A549 (cell line): Measurements from ENCODE around the gene SLC38A3. TPM values are rescaled to one million over a fixed set of nuclear protein-coding genes. Genes with fewer than 3 reads are reported as not detected.

Source experiments
- ATAC-seq, 2 experiments: fragments of 200-7000 bp in 1 of 2; fragments of >200 bp in 1 of 2; cut with Nextera tagmentation in 1 of 2; cut with Tn5 transposase in 1 of 2; 3 replicates each; pipeline versions ENCODE4 v1.8.0 to v1.9.1; 2018 to 2020; ENCODE audit warnings: mild to moderate bottlenecking in 1 of 2, moderate library complexity in 1 of 2
- CTCF ChIA-PET: fragments of 300-600 bp; sonication (Branson Sonifier 250); formaldehyde crosslinking; extraction: SDS; loops from one replicate; lab custom pipeline; 2021; ENCODE audit warnings: antibody characterized with exemption, inconsistent platforms; lab: Yijun Ruan, JAX
- POLR2A ChIA-PET: fragments of 350-600 bp; formaldehyde crosslinking; extraction: SDS; loops from one replicate; lab custom pipeline; 2021; ENCODE audit warnings: antibody characterized with exemption, inconsistent platforms; lab: Yijun Ruan, JAX
- DNase-seq, 2 experiments: peaks; one replicate each; pipeline versions ENCODE4 v3.0.0 to v3.0.0-alpha.2; 2011 to 2016; ENCODE audit warnings: low read depth in 1 of 2, low spot score in 1 of 2
- FAIRE-seq: peaks from 2 replicates; lab custom pipeline; 2011; peaks lifted over from hg19 to GRCh38; lab: Jason Lieb, UNC
- H3K27ac ChIP-seq, 2 experiments: fragments of >200 bp; sonication (Bioruptor Twin); formaldehyde crosslinking; 3 replicates each; pipeline ENCODE4 v1.5.1; 2016 to 2017
- H3K4me1 ChIP-seq: fragments of >200 bp; sonication (Bioruptor Twin); formaldehyde crosslinking; 3 replicates; pipeline ENCODE4 v1.6.1; 2016
- H3K4me2 ChIP-seq: fragments of >200 bp; sonication (Bioruptor Twin); formaldehyde crosslinking; 3 replicates; pipeline ENCODE4 v1.6.1; 2016
- H3K4me3 ChIP-seq: fragments of >200 bp; sonication (Bioruptor Twin); formaldehyde crosslinking; 3 replicates; pipeline ENCODE4 v1.5.1; 2016
- H3K9me3 ChIP-seq: fragments of >200 bp; sonication (Bioruptor Twin); formaldehyde crosslinking; 3 replicates; pipeline ENCODE4 v1.6.1; 2016
- BHLHE40 ChIP-seq: IDR thresholded peaks from 2 replicates; pipeline ENCODE4 v1.6.1; 2012; ENCODE audit warnings: low read depth, low read length, inconsistent platforms
- EP300 ChIP-seq, 2 experiments: fragments of >200 bp; sonication (Bioruptor Twin); formaldehyde crosslinking; IDR thresholded peaks; 2 replicates in 1 of 2; 3 replicates in 1 of 2; pipeline ENCODE4 v1.6.1; 2016 to 2017
- ESRRA ChIP-seq: fragments of 150-350 bp; IDR thresholded peaks from 2 replicates; pipeline ENCODE4 v1.6.1; 2014; ENCODE audit warnings: mild to moderate bottlenecking, low read length, borderline replicate concordance
- FOSB ChIP-seq: fragments of 250-450 bp; sonication (Bioruptor Pico); IDR thresholded peaks from 2 replicates; pipeline ENCODE4 v1.5.0; 2020; ENCODE audit warnings: mild to moderate bottlenecking, moderate library complexity
- FOXS1 ChIP-seq: fragments of 250-450 bp; sonication (Bioruptor Pico); IDR thresholded peaks from 2 replicates; pipeline ENCODE4 v1.5.0; 2020; ENCODE audit warnings: mild to moderate bottlenecking, moderate library complexity
- HDAC2 ChIP-seq: fragments of 200-600 bp; sonication (generic); IDR thresholded peaks from 2 replicates; pipeline ENCODE4 v1.6.1; 2016
- HOXB5 ChIP-seq: fragments of 250-450 bp; sonication (Bioruptor Pico); IDR thresholded peaks from 2 replicates; pipeline ENCODE4 v1.5.0; 2020; ENCODE audit warnings: mild to moderate bottlenecking, moderate library complexity
- KDM1A ChIP-seq: fragments of 200-600 bp; sonication (generic); IDR thresholded peaks from 2 replicates; pipeline ENCODE4 v1.6.1; 2016; ENCODE audit warnings: low read depth, mild to moderate bottlenecking
- KDM5A ChIP-seq: fragments of 200-600 bp; sonication (generic); IDR thresholded peaks from 2 replicates; pipeline ENCODE4 v1.6.1; 2016; ENCODE audit warnings: antibody characterized with exemption, mild to moderate bottlenecking
- MAFK ChIP-seq: fragments of 450-650 bp; IDR thresholded peaks from 2 replicates; pipeline ENCODE4 v1.6.1; 2014; ENCODE audit not compliant: partially characterized antibody
- MYC ChIP-seq: IDR thresholded peaks from 2 replicates; pipeline ENCODE4 v1.6.1; 2012; ENCODE audit warnings: mild to moderate bottlenecking, inconsistent platforms, low read length, improper control_type of control experiment, borderline replicate concordance
- NFE2L2 ChIP-seq: fragments of 150-350 bp; conservative IDR thresholded peaks from 2 replicates; pipeline ENCODE4 v1.6.1; 2014; ENCODE audit warnings: low read length
- RCOR1 ChIP-seq: fragments of 150-350 bp; IDR thresholded peaks from 2 replicates; pipeline ENCODE4 v1.6.1; 2014; ENCODE audit warnings: antibody characterized with exemption, low read length, low read depth
- RNF2 ChIP-seq: fragments of 200-600 bp; sonication (generic); IDR thresholded peaks from 2 replicates; pipeline ENCODE4 v1.6.1; 2016; ENCODE audit warnings: low read depth, mild to moderate bottlenecking, antibody characterized with exemption, moderate library complexity, borderline replicate concordance
- TFCP2L1 ChIP-seq: fragments of 250-450 bp; sonication (Bioruptor Pico); IDR thresholded peaks from 2 replicates; pipeline ENCODE4 v1.5.0; 2021; ENCODE audit warnings: mild to moderate bottlenecking
- TP53 ChIP-seq: fragments of 250-450 bp; sonication (Bioruptor Pico); IDR thresholded peaks from 2 replicates; pipeline ENCODE4 v1.5.0; 2021; ENCODE audit warnings: mild to moderate bottlenecking, moderate library complexity
- ZSCAN20 ChIP-seq: fragments of 250-450 bp; sonication (Bioruptor Pico); IDR thresholded peaks from 2 replicates; pipeline ENCODE4 v1.8.0; 2022; ENCODE audit warnings: mild to moderate bottlenecking, moderate library complexity
- WGBS: methylation state at CpG from one replicate; pipeline ENCODE4 v1.1.6; 2017; ENCODE audit errors: missing lambda C conversion rate; 5-methylcytosine and 5-hydroxymethylcytosine counted together
- polyA plus RNA-seq, 4 experiments: library from polyadenylated mRNA; depleted of rRNA in 3 of 4; stranded (reverse); fragments of >200 nt; fragmentation: RNase III in 1 of 4; extraction: RNeasy Plus Mini Kit Qiagen cat#74134 plus additional on column Dnase treatment in 1 of 4; gene quantifications; 2 replicates in 3 of 4; 3 replicates in 1 of 4; pipeline ENCODE4 v1.2.3, GENCODE V29; 2011 to 2017
- TF ChIP-seq, protein P1 (sequence below): fragments of >200 bp; sonication (Bioruptor Twin); formaldehyde crosslinking; IDR thresholded peaks from 3 replicates; pipeline ENCODE4 v1.5.1; 2016
- TF ChIP-seq, protein P2 (sequence below): fragments of 250-450 bp; sonication (Bioruptor Pico); IDR thresholded peaks from 2 replicates; pipeline ENCODE4 v1.5.0; 2021; ENCODE audit warnings: mild to moderate bottlenecking, moderate library complexity, borderline replicate concordance
- TF ChIP-seq, protein P3 (sequence below): fragments of 200-600 bp; sonication (generic); IDR thresholded peaks from 2 replicates; pipeline ENCODE4 v1.6.1; 2016; ENCODE audit warnings: antibody characterized with exemption, mild to moderate bottlenecking, moderate library complexity

SLC38A3 gene
- polyA plus RNA-seq, 2 of the 4 experiments (the other 2 are of a cell fraction), result 0.05 TPM; not detected in 1

DNA sequence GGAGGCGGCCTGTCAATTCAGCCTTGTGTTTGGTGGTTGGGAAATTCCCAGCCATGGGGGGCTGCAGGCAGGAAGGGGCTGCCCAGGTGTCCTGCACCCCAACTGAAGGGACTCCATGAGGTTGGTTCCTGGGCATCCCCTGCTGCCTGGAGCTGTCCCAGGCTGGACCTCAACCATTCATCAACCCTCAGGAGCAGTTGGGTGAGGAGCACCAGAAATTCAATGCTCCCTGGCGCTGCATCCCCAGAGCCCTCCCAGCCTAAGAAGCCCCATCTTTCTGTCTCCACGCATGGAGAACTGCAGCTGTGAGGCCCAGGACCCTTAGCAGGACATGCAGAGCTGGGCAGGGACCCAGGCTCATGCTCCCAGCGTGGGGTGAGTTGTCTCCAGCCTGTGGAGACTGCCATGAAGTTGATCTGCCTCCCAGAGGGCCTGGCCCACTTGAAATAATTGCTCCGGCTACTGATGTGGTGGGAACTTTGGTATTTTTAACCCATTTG lies 55.9 kb downstream of the SLC38A3 start:
- TF ChIP-seq KDM1A (no peak), RNF2 (no peak), KDM5A (no peak), MYC (no peak), TFCP2L1 (CRISPR knock-in tag) (no peak), HDAC2 (no peak), ESRRA (no peak), TP53 (CRISPR knock-in tag) (no peak)
- TF ChIP-seq, protein P1, sequence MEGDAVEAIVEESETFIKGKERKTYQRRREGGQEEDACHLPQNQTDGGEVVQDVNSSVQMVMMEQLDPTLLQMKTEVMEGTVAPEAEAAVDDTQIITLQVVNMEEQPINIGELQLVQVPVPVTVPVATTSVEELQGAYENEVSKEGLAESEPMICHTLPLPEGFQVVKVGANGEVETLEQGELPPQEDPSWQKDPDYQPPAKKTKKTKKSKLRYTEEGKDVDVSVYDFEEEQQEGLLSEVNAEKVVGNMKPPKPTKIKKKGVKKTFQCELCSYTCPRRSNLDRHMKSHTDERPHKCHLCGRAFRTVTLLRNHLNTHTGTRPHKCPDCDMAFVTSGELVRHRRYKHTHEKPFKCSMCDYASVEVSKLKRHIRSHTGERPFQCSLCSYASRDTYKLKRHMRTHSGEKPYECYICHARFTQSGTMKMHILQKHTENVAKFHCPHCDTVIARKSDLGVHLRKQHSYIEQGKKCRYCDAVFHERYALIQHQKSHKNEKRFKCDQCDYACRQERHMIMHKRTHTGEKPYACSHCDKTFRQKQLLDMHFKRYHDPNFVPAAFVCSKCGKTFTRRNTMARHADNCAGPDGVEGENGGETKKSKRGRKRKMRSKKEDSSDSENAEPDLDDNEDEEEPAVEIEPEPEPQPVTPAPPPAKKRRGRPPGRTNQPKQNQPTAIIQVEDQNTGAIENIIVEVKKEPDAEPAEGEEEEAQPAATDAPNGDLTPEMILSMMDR, result no peak
- TF ChIP-seq, protein P2, sequence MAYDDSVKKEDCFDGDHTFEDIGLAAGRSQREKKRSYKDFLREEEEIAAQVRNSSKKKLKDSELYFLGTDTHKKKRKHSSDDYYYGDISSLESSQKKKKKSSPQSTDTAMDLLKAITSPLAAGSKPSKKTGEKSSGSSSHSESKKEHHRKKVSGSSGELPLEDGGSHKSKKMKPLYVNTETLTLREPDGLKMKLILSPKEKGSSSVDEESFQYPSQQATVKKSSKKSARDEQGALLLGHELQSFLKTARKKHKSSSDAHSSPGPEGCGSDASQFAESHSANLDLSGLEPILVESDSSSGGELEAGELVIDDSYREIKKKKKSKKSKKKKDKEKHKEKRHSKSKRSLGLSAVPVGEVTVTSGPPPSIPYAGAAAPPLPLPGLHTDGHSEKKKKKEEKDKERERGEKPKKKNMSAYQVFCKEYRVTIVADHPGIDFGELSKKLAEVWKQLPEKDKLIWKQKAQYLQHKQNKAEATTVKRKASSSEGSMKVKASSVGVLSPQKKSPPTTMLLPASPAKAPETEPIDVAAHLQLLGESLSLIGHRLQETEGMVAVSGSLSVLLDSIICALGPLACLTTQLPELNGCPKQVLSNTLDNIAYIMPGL (CRISPR knock-in tag), result no peak
- TF ChIP-seq, protein P3, sequence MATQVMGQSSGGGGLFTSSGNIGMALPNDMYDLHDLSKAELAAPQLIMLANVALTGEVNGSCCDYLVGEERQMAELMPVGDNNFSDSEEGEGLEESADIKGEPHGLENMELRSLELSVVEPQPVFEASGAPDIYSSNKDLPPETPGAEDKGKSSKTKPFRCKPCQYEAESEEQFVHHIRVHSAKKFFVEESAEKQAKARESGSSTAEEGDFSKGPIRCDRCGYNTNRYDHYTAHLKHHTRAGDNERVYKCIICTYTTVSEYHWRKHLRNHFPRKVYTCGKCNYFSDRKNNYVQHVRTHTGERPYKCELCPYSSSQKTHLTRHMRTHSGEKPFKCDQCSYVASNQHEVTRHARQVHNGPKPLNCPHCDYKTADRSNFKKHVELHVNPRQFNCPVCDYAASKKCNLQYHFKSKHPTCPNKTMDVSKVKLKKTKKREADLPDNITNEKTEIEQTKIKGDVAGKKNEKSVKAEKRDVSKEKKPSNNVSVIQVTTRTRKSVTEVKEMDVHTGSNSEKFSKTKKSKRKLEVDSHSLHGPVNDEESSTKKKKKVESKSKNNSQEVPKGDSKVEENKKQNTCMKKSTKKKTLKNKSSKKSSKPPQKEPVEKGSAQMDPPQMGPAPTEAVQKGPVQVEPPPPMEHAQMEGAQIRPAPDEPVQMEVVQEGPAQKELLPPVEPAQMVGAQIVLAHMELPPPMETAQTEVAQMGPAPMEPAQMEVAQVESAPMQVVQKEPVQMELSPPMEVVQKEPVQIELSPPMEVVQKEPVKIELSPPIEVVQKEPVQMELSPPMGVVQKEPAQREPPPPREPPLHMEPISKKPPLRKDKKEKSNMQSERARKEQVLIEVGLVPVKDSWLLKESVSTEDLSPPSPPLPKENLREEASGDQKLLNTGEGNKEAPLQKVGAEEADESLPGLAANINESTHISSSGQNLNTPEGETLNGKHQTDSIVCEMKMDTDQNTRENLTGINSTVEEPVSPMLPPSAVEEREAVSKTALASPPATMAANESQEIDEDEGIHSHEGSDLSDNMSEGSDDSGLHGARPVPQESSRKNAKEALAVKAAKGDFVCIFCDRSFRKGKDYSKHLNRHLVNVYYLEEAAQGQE, result no peak
- H3K9me3 ChIP-seq, result no peaks in the 10 kb centered on the region
- peak overlapping the region; percentile 85 for H3K4me3 ChIP-seq
- no peak for FAIRE-seq
- peak overlapping the region; percentile 94 to 99 for H3K27ac ChIP-seq
- no peak for ATAC-seq
- 100% methylated on average over 2 of the region's 5 CpGs for WGBS
- ChIA-PET CTCF (interaction anchor here (1.0 to 8.1 kb wide), 9 partner anchors 9 to 143 kb away, joined by 3 to 67 read pairs (median 5); partner anchors contain the start of gene GNAT1), POLR2A (interaction anchor here (0.6 to 1.8 kb wide), 3 partner anchors 9 to 67 kb away, joined by 3 to 6 read pairs (median 4); partner anchors contain the start of genes HYAL3, NAA80 and TUSC2)
- no peak for DNase-seq
- peak overlapping the region; percentile 95 for H3K4me2 ChIP-seq
- peaks cover 41% of the 10 kb centered on the region for H3K4me1 ChIP-seq

DNA sequence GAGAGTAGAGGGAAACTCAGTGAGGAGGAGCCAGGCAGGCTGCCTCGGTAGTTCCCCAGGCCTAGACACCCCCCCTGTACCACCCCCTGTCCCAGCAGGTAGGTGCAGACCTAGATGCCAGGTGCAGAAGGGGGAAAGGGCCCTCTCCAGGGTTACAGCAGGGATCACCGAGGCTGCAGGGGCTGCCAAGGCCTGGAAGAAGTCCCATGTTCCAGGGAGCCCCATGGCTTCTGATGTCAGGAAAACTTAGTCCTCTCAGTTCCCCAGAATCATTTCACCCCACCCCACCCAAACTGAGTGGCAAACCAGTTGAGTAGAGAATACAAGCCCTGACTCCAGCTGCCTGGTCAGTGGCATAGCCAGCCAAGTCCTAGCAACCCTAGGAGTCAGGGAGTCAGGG lies 56.4 kb downstream of the SLC38A3 start:
- no peak for ATAC-seq
- Histone ChIP-seq H3K4me3 (no peak overlapping the region), H3K9me3 (no peaks in the 10 kb centered on the region), H3K4me2 (peak overlapping the region; percentile 95), H3K27ac (peak overlapping the region; percentile 94 to 99; a peak in 4 of 6 replicates), H3K4me1 (peaks cover 45% of the 10 kb centered on the region)
- no CpG with 5 or more reads among the region's 2 CpGs for WGBS
- TF ChIP-seq FOSB (CRISPR knock-in tag), result no peak
- no peak for TF ChIP-seq MAFK
- TF ChIP-seq BHLHE40, result no peak
- no peak for TF ChIP-seq ZSCAN20 (CRISPR knock-in tag)
- no peak for TF ChIP-seq NFE2L2
- TF ChIP-seq FOXS1 (CRISPR knock-in tag), result no peak
- TF ChIP-seq HOXB5, result no peak
- TF ChIP-seq EP300 (IDR thresholded peaks at IDR 0.05), result no peak
- TF ChIP-seq, protein P3, result no peak
- TF ChIP-seq, protein P2 (CRISPR knock-in tag), result no peak
- TF ChIP-seq RCOR1, result no peak
- ChIA-PET CTCF (interaction anchor here (1.0 to 8.1 kb wide), 6 partner anchors 13 to 144 kb away, joined by 3 to 67 read pairs (median 40); partner anchors contain the start of gene GNAT1), POLR2A (interaction anchor here (0.6 to 1.8 kb wide), 3 partner anchors 9 to 66 kb away, joined by 3 to 6 read pairs (median 4); partner anchors contain the start of genes HYAL3, NAA80 and TUSC2)
- no peak for DNase-seq
- no peak for FAIRE-seq
